ENCODE results near the gene TMEM52B.

TMEM52B gene

GRCh38 chr12:10211101-10211939, 32.5 kb downstream of the TMEM52B start:
- Histone ChIP-seq H3K27me3 (ENCODE audit: insufficient read depth, low read length, poor library complexity) (peaks cover 10% of the 10 kb centered on the region), H3K27ac (ENCODE audit: low read length) (no peak overlapping the region), H3K4me3 (ENCODE audit: low read depth in 1 of 2, low read length in 2 of 2) (no peak overlapping the region), H3K4me1 (ENCODE audit: insufficient read depth, low read length) (peaks cover 38% of the 10 kb centered on the region), H3K9ac (ENCODE audit: low read depth, low read length) (no peak overlapping the region), H3K36me3 (ENCODE audit: insufficient read depth, low read length) (no peaks in the 10 kb centered on the region), H3K4me2 (ENCODE audit: insufficient read depth, low read length) (peak overlapping the region; percentile 100), H4K20me1 (ENCODE audit: insufficient read depth, low read length) (no peaks in the 10 kb centered on the region), H2AFZ (ENCODE audit: low read depth, low read length) (no peak overlapping the region), H3K9me3 (ENCODE audit: insufficient read depth, low read length, severe bottlenecking) (no peaks in the 10 kb centered on the region), H3K79me2 (ENCODE audit: insufficient read depth, low read length) (no peaks in the 10 kb centered on the region)
- ATAC-seq (ENCODE audit: insufficient read depth, low read depth) (no peak), DNase-seq (no peak)
- TF ChIP-seq CTCF (IDR thresholded peaks at IDR 0.05; ENCODE audit: borderline replicate concordance, extremely low read depth, low read length, poor library complexity, severe bottlenecking) (no peak), EZH2 (IDR thresholded peaks at IDR 0.05; ENCODE audit: borderline replicate concordance, low read depth, low read length, severe bottlenecking) (no peak)

DNA sequence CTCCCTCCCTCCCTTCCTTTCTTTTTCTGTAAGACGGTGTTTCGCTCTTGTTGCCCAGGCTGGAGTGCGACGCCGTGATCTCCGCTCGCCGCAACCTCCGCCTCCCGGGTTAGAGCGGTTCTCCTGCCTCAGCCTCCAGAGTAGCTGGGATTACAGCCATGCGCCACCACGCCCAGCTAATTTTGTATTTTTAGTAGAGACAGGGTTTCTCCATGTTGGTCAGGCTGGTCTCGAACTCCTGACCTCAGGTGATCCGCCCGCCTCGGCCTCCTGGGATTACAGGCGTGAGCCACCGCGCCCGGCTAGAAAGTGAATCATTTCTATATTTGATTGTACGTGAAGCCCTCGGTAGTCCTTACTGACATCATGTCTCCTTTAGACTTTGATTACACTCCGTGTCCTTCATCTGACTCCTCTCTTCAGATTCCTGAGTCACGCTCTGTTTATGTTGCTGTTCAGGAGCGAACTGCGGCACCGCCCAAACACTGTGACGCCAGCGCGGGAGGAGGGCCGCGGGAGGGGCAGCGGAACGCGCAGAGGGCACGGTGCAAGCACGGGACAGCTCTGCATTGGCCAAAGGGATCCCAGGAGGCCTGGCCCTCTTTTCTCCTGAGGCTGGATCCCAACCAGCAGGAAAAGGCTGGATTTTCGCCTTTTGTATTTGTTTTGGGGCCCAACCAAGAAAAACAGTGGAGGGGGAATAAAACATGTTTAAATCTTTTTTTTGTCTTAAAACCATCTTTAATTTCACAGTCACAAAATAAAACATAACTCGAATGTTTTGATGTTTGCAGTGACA, 33.3 kb downstream of the TMEM52B start:
- Histone ChIP-seq H3K4me1 (ENCODE audit: insufficient read depth, low read length) (peaks cover 38% of the 10 kb centered on the region), H3K79me2 (ENCODE audit: insufficient read depth, low read length) (no peaks in the 10 kb centered on the region), H3K27me3 (ENCODE audit: insufficient read depth, low read length, poor library complexity) (peaks cover 10% of the 10 kb centered on the region), H4K20me1 (ENCODE audit: insufficient read depth, low read length) (no peaks in the 10 kb centered on the region), H3K9ac (ENCODE audit: low read depth, low read length) (peak overlapping the region; percentile 64), H3K4me3 (ENCODE audit: low read depth in 1 of 2, low read length in 2 of 2) (peak overlapping the region; percentile 95 to 98; a peak in 3 of 4 replicates), H3K9me3 (ENCODE audit: insufficient read depth, low read length, severe bottlenecking) (no peaks in the 10 kb centered on the region), H3K27ac (ENCODE audit: low read length) (peak overlapping the region; percentile 45; the same call in 1 of the 2 replicates), H3K4me2 (ENCODE audit: insufficient read depth, low read length) (peak overlapping the region; percentile 100), H2AFZ (ENCODE audit: low read depth, low read length) (peak overlapping the region; percentile 97), H3K36me3 (ENCODE audit: insufficient read depth, low read length) (no peaks in the 10 kb centered on the region)
- TF ChIP-seq CTCF (IDR thresholded peaks at IDR 0.05; ENCODE audit: borderline replicate concordance, extremely low read depth, low read length, poor library complexity, severe bottlenecking) (no peak), EZH2 (IDR thresholded peaks at IDR 0.05; ENCODE audit: borderline replicate concordance, low read depth, low read length, severe bottlenecking) (no peak)
- ATAC-seq (ENCODE audit: insufficient read depth, low read depth), result peak; percentile 77
- DNase-seq, result peak; percentile 75

- peaks cover 38% of the 10 kb centered on the region for H3K4me1 ChIP-seq (ENCODE audit: insufficient read depth, low read length)
- H2AFZ ChIP-seq (ENCODE audit: low read depth, low read length), result peak within 1 kb of the TSS; percentile 97
- H4K20me1 ChIP-seq (ENCODE audit: insufficient read depth, low read length), result no peaks in the 10 kb centered on the region
- DNase-seq (peak; percentile 71), ATAC-seq (ENCODE audit: insufficient read depth, low read depth) (peak; percentile 72)
- peak within 1 kb of the TSS; percentile 100 for H3K4me2 ChIP-seq (ENCODE audit: insufficient read depth, low read length)
- no peaks in the 10 kb centered on the region for H3K9me3 ChIP-seq (ENCODE audit: insufficient read depth, low read length, severe bottlenecking)
- peak within 1 kb of the TSS; percentile 95 to 98 for H3K4me3 ChIP-seq (ENCODE audit: low read depth in 1 of 2, low read length in 2 of 2)
- peak within 1 kb of the TSS; percentile 64 for H3K9ac ChIP-seq (ENCODE audit: low read depth, low read length)
- H3K27ac ChIP-seq (ENCODE audit: low read length), result peak within 1 kb of the TSS; percentile 59; the same call in 1 of the 2 replicates
- H3K27me3 ChIP-seq (ENCODE audit: insufficient read depth, low read length, poor library complexity), result peaks cover 10% of the 10 kb centered on the region
- H3K36me3 ChIP-seq (ENCODE audit: insufficient read depth, low read length), result no peaks in the 10 kb centered on the region
- no peaks in the 10 kb centered on the region for H3K79me2 ChIP-seq (ENCODE audit: insufficient read depth, low read length)
- TF ChIP-seq CTCF (IDR thresholded peaks at IDR 0.05; ENCODE audit: borderline replicate concordance, extremely low read depth, low read length, poor library complexity, severe bottlenecking) (no peak), EZH2 (IDR thresholded peaks at IDR 0.05; ENCODE audit: borderline replicate concordance, low read depth, low read length, severe bottlenecking) (peak; percentile 25)
These were observed 33.9 kb downstream of the TMEM52B start, which contains the start of gene GABARAPL1 for GRCh38 chr12:10212739-10213131. Gene GABARAPL1 (plus strand): TSS chr12:10212877. CDS start chr12:10213130, 253 bp downstream.

Measured in DND-41 (cell line).